Right lobe of liver (tissue), 6 donors: Measurements from ENCODE around the gene GMDS. TPM values are rescaled to one million over a fixed set of nuclear protein-coding genes. Genes with fewer than 3 reads are reported as not detected.
A peak's percentile ranks its signal among the peaks of the same experiment; 100 is the strongest.

Experiments
- ATAC-seq, 4 donors: fragments of 200-7000 bp; cut with Tn5 transposase; one replicate each; pipeline ENCODE4 v1.9.1; 2020; ENCODE audit warnings: mild to moderate bottlenecking in 4 of 4, moderate library complexity in 4 of 4
- DNase-seq, 3 donors: peaks; one replicate each; pipeline ENCODE4 v3.0.0-alpha.2; 2020
- H3K27ac ChIP-seq, 3 donors: fragments of 200-600 bp; one replicate each; pipeline ENCODE4 v1.8.0; 2022
- H3K27me3 ChIP-seq, 2 donors: fragments of 200-600 bp; one replicate each; pipeline ENCODE4 v1.8.0; 2022
- H3K36me3 ChIP-seq, 4 donors: fragments of 200-600 bp; sonication (generic) in 1 of 4; one replicate each; pipeline versions ENCODE4 v1.5.1 to v1.8.0; 2017 to 2022; ENCODE audit warnings: control low read depth in 1 of 4
- H3K4me1 ChIP-seq, 4 donors: fragments of 200-600 bp; sonication (generic) in 1 of 4; one replicate each; pipeline versions ENCODE4 v1.5.1 to v1.8.0; 2017 to 2022; ENCODE audit warnings: control low read depth in 1 of 4
- H3K4me3 ChIP-seq, 3 donors: fragments of 200-600 bp; one replicate each; pipeline ENCODE4 v1.8.0; 2022
- H3K9me3 ChIP-seq, 4 donors: fragments of 200-600 bp; sonication (generic) in 1 of 4; one replicate each; pipeline versions ENCODE4 v1.5.1 to v1.8.0; 2017 to 2022; ENCODE audit warnings: control low read depth in 1 of 4
- CTCF ChIP-seq, 4 donors: fragments of 200-600 bp in 3 of 4; fragments of 450-650 bp in 1 of 4; IDR thresholded peaks; one replicate each; pipeline versions ENCODE4 v1.5.1 to v1.8.0; 2016 to 2022; ENCODE audit warnings: antibody characterized with exemption in 4 of 4, mild to moderate bottlenecking in 2 of 4
- POLR2A ChIP-seq: fragments of 450-650 bp; IDR thresholded peaks from one replicate; pipeline ENCODE4 v1.6.1; 2017; ENCODE audit warnings: antibody characterized with exemption, mild to moderate bottlenecking
- WGBS: methylation state at CpG from one replicate; pipeline ENCODE4 v1.1.6; 2018; ENCODE audit warnings: low coverage, low lambda C conversion rate; ENCODE audit not compliant: insufficient coverage; ENCODE audit errors: missing lambda C conversion rate; 5-methylcytosine and 5-hydroxymethylcytosine counted together
- intact Hi-C, 2 donors: fragments of 100-400 bp; cut with DNase I; formaldehyde crosslinking; loops; one replicate each; pipeline versions ENCODE4 v1.11.2 to v1.14.1; 2022
- total RNA-seq, 6 experiments: library from RNA; depleted of rRNA in 2 of 6; stranded (reverse); fragments of >200 nt in 2 of 6; fragmentation: NEBNext Ultra II Directional in 3 of 6; extraction: Animal tissue kit (Norgen Biotek cat#: 25700) in 3 of 6; gene quantifications; one replicate each; pipeline versions ENCODE4 v1.1.0 to v1.2.4, GENCODE V29; 2016 to 2023
- donor health status: DM: no; HTN: yes; CAD: no.
- donor health status: DM: no; HTN: no; CAD: no.
- donor health status: DM: no; HTN: no; CAD: no.
- donor health status: DM: no; HTN: yes; CAD: no.
- donor health status: DM: no; HTN: yes; CAD: no.

The GMDS gene
- total RNA-seq, 6 experiments from 2014 or later = 15.9 to 34.4 (median 23.4) TPM

- no peak for ATAC-seq
- H3K4me1 ChIP-seq = no peaks in the 10 kb centered on the region
- 97% methylated on average over 7 of the region's 7 CpGs for WGBS
- H3K27ac ChIP-seq = no peak overlapping the region
- intact Hi-C loops = no loop called here
- H3K4me3 ChIP-seq = no peak overlapping the region
- TF ChIP-seq CTCF (IDR thresholded peaks at IDR 0.05) (no peak), POLR2A (no peak)
- no peaks in the 10 kb centered on the region for H3K36me3 ChIP-seq
- DNase-seq = no peak
- no peaks in the 10 kb centered on the region for H3K27me3 ChIP-seq
- H3K9me3 ChIP-seq = no peaks in the 10 kb centered on the region
Measured at GRCh38 chr6:2133716-2134310, 111.6 kb downstream of the GMDS start.

GRCh38 chr6:2132916-2133315 is 112.5 kb downstream of the GMDS start:
- H3K9me3 ChIP-seq = no peaks in the 10 kb centered on the region
- H3K27ac ChIP-seq = no peak overlapping the region
- 47% methylated on average over 1 of the region's 1 CpG for WGBS
- no peaks in the 10 kb centered on the region for H3K36me3 ChIP-seq
- H3K27me3 ChIP-seq = no peaks in the 10 kb centered on the region
- H3K4me1 ChIP-seq = no peaks in the 10 kb centered on the region
- intact Hi-C loops = no loop called here
- no peak for ATAC-seq
- H3K4me3 ChIP-seq = no peak overlapping the region
- TF ChIP-seq POLR2A (no peak), CTCF (IDR thresholded peaks at IDR 0.05) (no peak)
- DNase-seq = no peak

GRCh38 chr6:2132416-2132815 is 113.0 kb downstream of the GMDS start:
- TF ChIP-seq POLR2A (no peak), CTCF (IDR thresholded peaks at IDR 0.05) (no peak)
- H3K27me3 ChIP-seq = no peaks in the 10 kb centered on the region
- H3K4me3 ChIP-seq = no peak overlapping the region
- intact Hi-C loops = no loop called here
- ATAC-seq (peak in 1 of 4 donors; percentile 47), DNase-seq (no peak)
- 24% methylated on average over 2 of the region's 2 CpGs for WGBS
- H3K9me3 ChIP-seq = no peaks in the 10 kb centered on the region
- H3K27ac ChIP-seq = no peak overlapping the region
- H3K36me3 ChIP-seq = no peaks in the 10 kb centered on the region
- H3K4me1 ChIP-seq = no peaks in the 10 kb centered on the region

- Histone ChIP-seq H3K27ac (no peak overlapping the region), H3K27me3 (no peaks in the 10 kb centered on the region), H3K4me1 (no peaks in the 10 kb centered on the region), H3K9me3 (no peaks in the 10 kb centered on the region), H3K36me3 (no peaks in the 10 kb centered on the region), H3K4me3 (no peak overlapping the region)
- ATAC-seq (no peak), DNase-seq (no peak)
- 71% methylated on average over 7 of the region's 7 CpGs for WGBS
- intact Hi-C loops = no loop called here
- TF ChIP-seq CTCF (IDR thresholded peaks at IDR 0.05) (no peak), POLR2A (no peak)
Measured at GRCh38 chr6:2129182-2129621, 116.2 kb downstream of the GMDS start.
